HEK293 (cell line): ENCODE results near the gene SLC44A5.

ENCODE experiments used
- CTCF ChIA-PET: fragments of 350-600 bp; formaldehyde crosslinking; extraction: SDS; loops from one replicate; lab custom pipeline; 2021; ENCODE audit warnings: antibody characterized with exemption; lab: Yijun Ruan, JAX
- POLR2A ChIA-PET: fragments of 300-600 bp; formaldehyde crosslinking; extraction: SDS; loops from one replicate; lab custom pipeline; 2020; ENCODE audit warnings: antibody characterized with exemption, inconsistent platforms; lab: Yijun Ruan, JAX
- H3K27ac ChIP-seq: fragments of 200-500 bp; sonication (Bioruptor generic); 2 replicates; pipeline ENCODE4 v1.5.1; 2014; ENCODE audit warnings: low read depth, low read length, control low read depth, inconsistent platforms; ENCODE audit errors: extremely low read depth
- H3K36me3 ChIP-seq, 2 experiments: fragments of 200-500 bp in 1 of 2; sonication (Bioruptor generic) in 1 of 2; 1 replicate in 1 of 2; 2 replicates in 1 of 2; pipeline ENCODE4 v1.5.1; 2014 to 2017; ENCODE audit warnings: inconsistent platforms in 2 of 2, low read length in 2 of 2; ENCODE audit not compliant: control insufficient read depth in 2 of 2, insufficient read depth in 1 of 2
- H3K4me1 ChIP-seq: fragments of 200-500 bp; sonication (Bioruptor generic); 2 replicates; pipeline ENCODE4 v1.5.1; 2014; ENCODE audit warnings: mild to moderate bottlenecking, low read length, inconsistent platforms; ENCODE audit not compliant: control insufficient read depth, insufficient read depth
- H3K4me3 ChIP-seq: 2 replicates; pipeline ENCODE4 v1.5.1; 2011; ENCODE audit warnings: low read depth, mild to moderate bottlenecking, control low read depth, low read length, moderate library complexity
- H3K9me3 ChIP-seq: fragments of 200-500 bp; sonication (Bioruptor generic); 2 replicates; pipeline ENCODE4 v1.5.1; 2014; ENCODE audit warnings: low read depth, low read length, inconsistent platforms; ENCODE audit not compliant: control insufficient read depth, insufficient read depth
- CTCF ChIP-seq: fragments of 450-650 bp; formaldehyde crosslinking; IDR thresholded peaks from 2 replicates; pipeline ENCODE4 v1.5.1; 2016; ENCODE audit warnings: missing biosample characterization, missing genetic modification characterization
- GLIS2 ChIP-seq: fragments of 450-650 bp; formaldehyde crosslinking; IDR thresholded peaks from 2 replicates; pipeline ENCODE4 v1.5.1; 2016; ENCODE audit warnings: missing biosample characterization, missing genetic modification characterization
- HOXD13 ChIP-seq: sonication (generic); formaldehyde crosslinking; IDR thresholded peaks from 2 replicates; pipeline ENCODE4 v1.8.0; 2022; ENCODE audit warnings: missing genetic modification reagents, borderline replicate concordance
- PRDM1 ChIP-seq: fragments of 450-650 bp; formaldehyde crosslinking; IDR thresholded peaks from 2 replicates; pipeline ENCODE4; 2016; ENCODE audit warnings: missing biosample characterization, missing genetic modification characterization
- PRDM4 ChIP-seq: fragments of 450-650 bp; formaldehyde crosslinking; IDR thresholded peaks from 2 replicates; pipeline ENCODE4 v1.5.1; 2017; ENCODE audit warnings: missing biosample characterization, missing genetic modification characterization
- ZBTB6 ChIP-seq: fragments of 450-650 bp; formaldehyde crosslinking; IDR thresholded peaks from 2 replicates; pipeline ENCODE4 v1.5.1; 2017; ENCODE audit warnings: missing biosample characterization, missing genetic modification characterization
- ZBTB7A ChIP-seq: fragments of 450-650 bp; formaldehyde crosslinking; IDR thresholded peaks from 2 replicates; pipeline ENCODE4 v1.5.1; 2016; ENCODE audit warnings: low read depth, missing biosample characterization, missing genetic modification characterization
- ZFP41 ChIP-seq: fragments of 450-650 bp; formaldehyde crosslinking; IDR thresholded peaks from 2 replicates; pipeline ENCODE4 v1.5.1; 2016; ENCODE audit warnings: missing biosample characterization, missing genetic modification characterization, borderline replicate concordance
- ZNF280C ChIP-seq: fragments of 450-650 bp; formaldehyde crosslinking; IDR thresholded peaks from 2 replicates; pipeline ENCODE4 v1.5.1; 2016; ENCODE audit warnings: missing biosample characterization, missing genetic modification characterization
- ZNF302 ChIP-seq: fragments of 450-650 bp; formaldehyde crosslinking; IDR thresholded peaks from 2 replicates; pipeline ENCODE4 v1.5.1; 2016; ENCODE audit warnings: missing biosample characterization, missing genetic modification characterization, low read depth
- ZNF362 ChIP-seq: fragments of 450-650 bp; formaldehyde crosslinking; IDR thresholded peaks from 2 replicates; pipeline ENCODE4 v1.5.1; 2016; ENCODE audit warnings: missing biosample characterization, missing genetic modification characterization
- ZNF398 ChIP-seq: fragments of 450-650 bp; formaldehyde crosslinking; IDR thresholded peaks from 2 replicates; pipeline ENCODE4 v1.5.1; 2017; ENCODE audit warnings: missing biosample characterization, missing genetic modification characterization
- ZNF488 ChIP-seq: fragments of 450-650 bp; formaldehyde crosslinking; IDR thresholded peaks from 2 replicates; pipeline ENCODE4 v1.5.1; 2016; ENCODE audit warnings: missing biosample characterization, missing genetic modification characterization
- ZNF548 ChIP-seq: fragments of 450-650 bp; formaldehyde crosslinking; IDR thresholded peaks from 2 replicates; pipeline ENCODE4 v1.5.1; 2016; ENCODE audit warnings: missing biosample characterization, missing genetic modification characterization
- ZNF645 ChIP-seq: fragments of 450-650 bp; formaldehyde crosslinking; IDR thresholded peaks from 2 replicates; pipeline ENCODE4; 2016; ENCODE audit warnings: missing biosample characterization, missing genetic modification characterization
- ZNF654 ChIP-seq: fragments of 450-650 bp; formaldehyde crosslinking; IDR thresholded peaks from 2 replicates; pipeline ENCODE4 v1.5.1; 2016; ENCODE audit warnings: low read depth, missing biosample characterization, missing genetic modification characterization
- ZNF660 ChIP-seq: fragments of 450-650 bp; IDR thresholded peaks from 2 replicates; pipeline ENCODE4 v1.5.1; 2018; ENCODE audit warnings: missing biosample characterization, mild to moderate bottlenecking, missing genetic modification characterization
- ZNF664 ChIP-seq: fragments of 450-650 bp; formaldehyde crosslinking; IDR thresholded peaks from 2 replicates; pipeline ENCODE4 v1.5.1; 2016; ENCODE audit warnings: missing biosample characterization, missing genetic modification characterization
- ZNF707 ChIP-seq: fragments of 450-650 bp; formaldehyde crosslinking; IDR thresholded peaks from 2 replicates; pipeline ENCODE4 v1.5.1; 2016; ENCODE audit warnings: missing biosample characterization, missing genetic modification characterization
- ZNF791 ChIP-seq: fragments of 450-650 bp; formaldehyde crosslinking; IDR thresholded peaks from 2 replicates; pipeline ENCODE4 v1.5.1; 2016; ENCODE audit warnings: missing biosample characterization, missing genetic modification characterization
- ZNF792 ChIP-seq: fragments of 450-650 bp; formaldehyde crosslinking; IDR thresholded peaks from 2 replicates; pipeline ENCODE4 v1.5.1; 2016; ENCODE audit warnings: missing biosample characterization, missing genetic modification characterization

SLC44A5 gene

GRCh38 chr1:75203415-75204277, 407.3 kb downstream of the SLC44A5 start:
- CTCF ChIA-PET, result interaction anchor here (0.6 to 5.0 kb wide), 29 partner anchors 13 to 482 kb away, joined by 3 to 45 read pairs (median 3); no protein-coding TSS in a partner anchor
- Histone ChIP-seq H3K4me3 (no peak overlapping the region), H3K36me3 (peaks cover 0 to 9% of the 10 kb centered on the region in 2 experiments; a peak in 1 of 3 replicates), H3K9me3 (no peaks in the 10 kb centered on the region), H3K4me1 (no peaks in the 10 kb centered on the region)
- POLR2A ChIA-PET, result no interaction called here
- TF ChIP-seq ZFP41 (no peak), ZNF654 (tag by site-specific recombination) (peak; percentile 78), ZNF488 (tag by site-specific recombination) (no peak), ZNF398 (tag by site-specific recombination) (no peak), ZNF362 (tag by site-specific recombination) (peak; percentile 65; the same call in 1 of the 2 replicates), GLIS2 (tag by site-specific recombination) (no peak), ZNF302 (tag by site-specific recombination) (no peak), ZBTB6 (tag by site-specific recombination) (no peak), ZNF280C (tag by site-specific recombination) (no peak), ZNF660 (peak; percentile 49; the same call in 1 of the 2 replicates), ZNF707 (no peak), CTCF (tag by site-specific recombination) (peak; percentile 76), ZNF548 (tag by site-specific recombination) (no peak), PRDM4 (tag by site-specific recombination) (no peak), ZNF664 (tag by site-specific recombination) (no peak), HOXD13 (CRISPR knock-in tag) (no peak), ZBTB7A (tag by site-specific recombination) (no peak), ZNF791 (tag by site-specific recombination) (no peak), ZNF645 (tag by site-specific recombination) (no peak), ZNF792 (tag by site-specific recombination) (no peak), PRDM1 (peak; percentile 38)
- TF ChIP-seq, all 188 proteins: peak for 5
- no peak overlapping the region for H3K27ac ChIP-seq
